SU-DHL-6 (cell line): Measurements from ENCODE around the gene DPPA5.
"Not testable (repeated sequence)": the region's sequence is repeated elsewhere in the genome, so short reads cannot be mapped to it uniquely, and the experiment has no call there.

Experiments used
- H2AFZ ChIP-seq: fragments of 200-600 bp; sonication (generic); 2 replicates; pipeline ENCODE4 v1.6.1; 2014; ENCODE audit warnings: low read depth, mild to moderate bottlenecking, moderate library complexity, mixed read lengths, antibody characterized with exemption, low read length; ENCODE audit not compliant: severe bottlenecking
- H3F3A ChIP-seq: fragments of 200-600 bp; shearing (Covaris generic); 2 replicates; pipeline ENCODE4 v1.6.0; 2016; ENCODE audit warnings: antibody characterized with exemption, mild to moderate bottlenecking; ENCODE audit not compliant: insufficient read depth
- H3K27ac ChIP-seq: fragments of 200-600 bp; sonication (generic); 2 replicates; pipeline ENCODE4 v1.5.1; 2016; ENCODE audit warnings: low read depth, mild to moderate bottlenecking, low read length, moderate library complexity, mixed read lengths
- H3K27me3 ChIP-seq: fragments of 200-600 bp; sonication (generic), shearing (Covaris generic); 2 replicates; pipeline ENCODE4 v1.6.0; 2014; ENCODE audit warnings: mild to moderate bottlenecking, low read length
- H3K36me3 ChIP-seq: fragments of 200-600 bp; sonication (generic); 2 replicates; pipeline ENCODE4 v1.6.1; 2014; ENCODE audit warnings: mild to moderate bottlenecking, low read length, mixed read lengths
- H3K4me2 ChIP-seq: fragments of 300-600, 200-600 bp; shearing (Covaris generic), sonication (generic); 2 replicates; pipeline ENCODE4 v1.6.0; 2014; ENCODE audit warnings: low read length, low read depth, mild to moderate bottlenecking; ENCODE audit not compliant: poor library complexity, severe bottlenecking
- H3K4me3 ChIP-seq: fragments of 200-600 bp; sonication (generic); 2 replicates; pipeline ENCODE4 v1.5.1; 2014; ENCODE audit warnings: antibody characterized with exemption, low read length, mild to moderate bottlenecking, mixed read lengths; ENCODE audit not compliant: insufficient read depth, poor library complexity, severe bottlenecking
- H3K79me2 ChIP-seq: fragments of 200-600 bp; sonication (generic); 2 replicates; pipeline ENCODE4 v1.6.1; 2014; ENCODE audit warnings: mild to moderate bottlenecking, low read length, moderate library complexity; ENCODE audit not compliant: insufficient read depth
- H3K9ac ChIP-seq: fragments of 200-600 bp; sonication (generic); 2 replicates; pipeline ENCODE4 v1.7.0; 2014; ENCODE audit warnings: mild to moderate bottlenecking, low read length
- H3K9me2 ChIP-seq: fragments of 200-600 bp; sonication (generic); replicated peaks from 2 replicates; pipeline ENCODE4 v1.6.1; 2014; ENCODE audit warnings: low read length; ENCODE audit not compliant: insufficient read depth
- H3K9me3 ChIP-seq: fragments of 200-600 bp; sonication (generic); 2 replicates; pipeline ENCODE4 v1.6.1; 2014; ENCODE audit warnings: low read length, mixed read lengths; ENCODE audit not compliant: insufficient read depth
- H4K20me1 ChIP-seq: fragments of 200-600 bp; sonication (generic); 2 replicates; pipeline ENCODE4 v1.6.1; 2014; ENCODE audit warnings: low read depth, mild to moderate bottlenecking, antibody characterized with exemption, low read length, moderate library complexity, mixed read lengths
- CTCF ChIP-seq: fragments of 200-600 bp; sonication (generic); IDR thresholded peaks from one replicate; pipeline ENCODE4 v1.5.1; 2017; ENCODE audit warnings: antibody characterized with exemption, mild to moderate bottlenecking, low read length, moderate library complexity; ENCODE audit not compliant: insufficient read depth, poor library complexity, severe bottlenecking
- EZH2phosphoT487 ChIP-seq: fragments of 200-600 bp; sonication (generic), shearing (Covaris generic); conservative IDR thresholded peaks from 2 replicates; pipeline ENCODE4 v1.6.1; 2018; ENCODE audit warnings: mild to moderate bottlenecking, antibody characterized with exemption, low read length, moderate library complexity, mixed read lengths

The DPPA5 gene

DNA sequence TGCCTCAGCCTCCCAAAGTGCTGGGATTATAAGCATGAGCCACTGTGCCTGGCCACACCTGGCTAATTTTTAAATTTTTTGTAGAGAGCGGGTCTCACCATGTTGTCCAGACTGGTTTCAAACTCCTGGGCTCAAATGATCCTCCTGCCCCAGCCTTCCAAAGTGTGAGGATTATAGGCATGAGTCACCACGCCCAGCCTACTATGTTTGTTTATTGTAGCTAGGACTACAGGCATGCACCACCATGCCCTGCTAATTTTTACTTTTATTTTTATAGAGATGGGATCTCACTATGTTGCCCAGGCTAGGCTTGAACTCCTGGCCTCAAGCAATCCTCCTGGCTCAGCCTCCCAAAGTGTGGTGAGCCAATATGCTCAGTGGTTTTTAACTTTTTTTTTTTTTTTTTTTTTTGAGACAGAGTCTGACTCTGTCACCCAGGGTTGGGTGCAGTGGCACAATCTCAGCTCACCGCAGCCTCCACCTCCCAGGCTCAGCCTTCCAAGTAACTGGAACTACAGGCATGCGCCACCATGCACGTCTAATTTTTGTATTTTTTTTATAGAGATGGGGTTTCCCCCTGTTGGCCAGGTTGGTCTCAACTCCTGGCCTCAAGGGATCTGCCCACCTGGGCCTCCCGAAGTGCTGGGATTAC is 28.5 kb upstream of the DPPA5 start:
- no peaks in the 10 kb centered on the region for H3K9me2 ChIP-seq
- H3K4me2 ChIP-seq = no peak overlapping the region
- no peaks in the 10 kb centered on the region for H4K20me1 ChIP-seq
- no peaks in the 10 kb centered on the region for H3F3A ChIP-seq
- H3K9ac ChIP-seq = no peak overlapping the region
- no peaks in the 10 kb centered on the region for H3K36me3 ChIP-seq
- H2AFZ ChIP-seq = no peak overlapping the region
- no peaks in the 10 kb centered on the region for H3K79me2 ChIP-seq
- no peaks in the 10 kb centered on the region for H3K9me3 ChIP-seq
- H3K27ac ChIP-seq = no peak overlapping the region
- TF ChIP-seq CTCF = no peak
- no peak for TF ChIP-seq EZH2phosphoT487
- no peak overlapping the region for H3K4me3 ChIP-seq
- H3K27me3 ChIP-seq = no peaks in the 10 kb centered on the region

- H3K27me3 ChIP-seq, H3K4me3 ChIP-seq, H3K4me2 ChIP-seq, H3K79me2 ChIP-seq, H3K36me3 ChIP-seq, H2AFZ ChIP-seq, H3K27ac ChIP-seq, H3K9me2 ChIP-seq, H4K20me1 ChIP-seq, H3F3A ChIP-seq, H3K9me3 ChIP-seq, H3K9ac ChIP-seq: not testable (repeated sequence)
Measured at GRCh38 chr6:73381531-73381930, 27.5 kb upstream of the DPPA5 start.

- H3K4me2 ChIP-seq = no peak overlapping the region
- no peaks in the 10 kb centered on the region for H3K9me3 ChIP-seq
- no peaks in the 10 kb centered on the region for H3K36me3 ChIP-seq
- no peak overlapping the region for H3K27ac ChIP-seq
- H3K27me3 ChIP-seq = no peaks in the 10 kb centered on the region
- no peaks in the 10 kb centered on the region for H3K79me2 ChIP-seq
- TF ChIP-seq EZH2phosphoT487 (no peak), CTCF (no peak)
- H3K9ac ChIP-seq = no peak overlapping the region
- no peak overlapping the region for H3K4me3 ChIP-seq
- H3K9me2 ChIP-seq = no peaks in the 10 kb centered on the region
- H2AFZ ChIP-seq = peak overlapping the region; percentile 20
- H4K20me1 ChIP-seq = no peaks in the 10 kb centered on the region
- no peaks in the 10 kb centered on the region for H3F3A ChIP-seq
Measured at GRCh38 chr6:73377225-73377624, 23.1 kb upstream of the DPPA5 start.

- Histone ChIP-seq H2AFZ (no peak overlapping the region), H3K9me2 (no peaks in the 10 kb centered on the region)
- TF ChIP-seq CTCF (no peak), EZH2phosphoT487 (no peak)
Measured at GRCh38 chr6:73375216-73375615, 21.1 kb upstream of the DPPA5 start.

More at GRCh38 chr6:73375216-73375615, 21.1 kb upstream of the DPPA5 start:
- Histone ChIP-seq H4K20me1 (no peaks in the 10 kb centered on the region), H3K4me2 (no peak overlapping the region), H3K4me3 (no peak overlapping the region), H3K9me3 (no peaks in the 10 kb centered on the region), H3K36me3 (no peaks in the 10 kb centered on the region), H3K79me2 (no peaks in the 10 kb centered on the region), H3K27ac (no peak overlapping the region), H3K27me3 (no peaks in the 10 kb centered on the region), H3K9ac (no peak overlapping the region), H3F3A (no peaks in the 10 kb centered on the region)
